ENCODE results near the gene OMD.

- TF ChIP-seq PATZ1 (CRISPR knock-in tag; IDR thresholded peaks at IDR 0.05; ENCODE audit: borderline replicate concordance), result no peak
- TF ChIP-seq EP300 (IDR thresholded peaks at IDR 0.05; ENCODE audit: low read length), result no peak
- TF ChIP-seq ATF3 (IDR thresholded peaks at IDR 0.05), result no peak
- TF ChIP-seq ATF3 (CRISPR knock-in tag; conservative IDR thresholded peaks at IDR 0.05), result no peak
- TF ChIP-seq BCLAF1 (IDR thresholded peaks at IDR 0.05; ENCODE audit: borderline replicate concordance in 1 of 2, control insufficient read depth in 1 of 2, low read depth in 2 of 2, low read length in 1 of 2), result no peak
- TF ChIP-seq ZNF146 (CRISPR knock-in tag; IDR thresholded peaks at IDR 0.05; ENCODE audit: unreplicated experiment), result no peak
- no peak for TF ChIP-seq RBM22 (IDR thresholded peaks at IDR 0.05; ENCODE audit: low read depth, low read length, poor library complexity, severe bottlenecking)
- no peak for TF ChIP-seq ZNF316 (IDR thresholded peaks at IDR 0.05)
- no peak for TF ChIP-seq NFIC (IDR thresholded peaks at IDR 0.05)
- TF ChIP-seq MEIS2 (IDR thresholded peaks at IDR 0.05; ENCODE audit: partially characterized antibody), result no peak
Observed at GRCh38 chr9:92463387-92463786, 39.1 kb upstream of the OMD start.
